Adrenal gland (tissue), 12 donors: ENCODE data around the gene GRK6. TPM values are rescaled to one million over a fixed set of nuclear protein-coding genes. Genes with fewer than 3 reads are reported as not detected.
A peak's percentile ranks its signal among the peaks of the same experiment; 100 is the strongest.

Experiments
- DNase-seq, 7 donors: peaks; one replicate each; pipeline ENCODE4 v3.0.0-alpha.2; 2019 to 2020
- H3K27ac ChIP-seq, 5 donors: fragments of 200-600 bp; sonication (generic) in 4 of 5; 1 replicate in 3 of 5; 2 replicates in 2 of 5; pipeline versions ENCODE4 v1.5.1 to v1.8.0; 2016 to 2020; ENCODE audit warnings: mild to moderate bottlenecking in 1 of 5
- H3K27me3 ChIP-seq: fragments of 200-600 bp; 2 replicates; pipeline ENCODE4 v1.8.0; 2021
- H3K36me3 ChIP-seq, 2 donors: fragments of 200-600 bp; replicated peaks in 1 of 2; 1 replicate in 1 of 2; 2 replicates in 1 of 2; pipeline versions ENCODE4 v1.5.1 to v1.8.0; 2018 to 2022
- H3K4me1 ChIP-seq, 2 donors: fragments of 200-600 bp; replicated peaks in 1 of 2; 1 replicate in 1 of 2; 2 replicates in 1 of 2; pipeline versions ENCODE4 v1.5.1 to v1.8.0; 2018 to 2021
- H3K4me3 ChIP-seq, 4 donors: fragments of 200-600 bp; sonication (generic) in 3 of 4; one replicate each; pipeline ENCODE4 v1.5.1; 2016 to 2018
- H3K9me3 ChIP-seq, 3 donors: fragments of 200-600 bp; sonication (generic) in 1 of 3; replicated peaks in 1 of 3; 1 replicate in 2 of 3; 2 replicates in 1 of 3; pipeline versions ENCODE4 v1.5.1 to v1.8.0; 2016 to 2021
- CTCF ChIP-seq, 6 experiments: fragments of 450-650 bp in 4 of 6; fragments of 200-600 bp in 2 of 6; sonication (generic) in 1 of 6; IDR thresholded peaks; 1 replicate in 5 of 6; 2 replicates in 1 of 6; pipeline versions ENCODE4 v1.5.1 to v1.8.0; 2016 to 2021; ENCODE audit warnings: antibody characterized with exemption in 6 of 6, mild to moderate bottlenecking in 2 of 6, moderate library complexity in 1 of 6
- POLR2A ChIP-seq, 2 donors: fragments of 450-650 bp; IDR thresholded peaks; one replicate each; pipeline ENCODE4 v1.6.1; 2017; ENCODE audit warnings: antibody characterized with exemption in 2 of 2, mild to moderate bottlenecking in 2 of 2, moderate library complexity in 1 of 2
- WGBS, 4 donors: extraction: QIAGEN DNeasy Blood & Tissue Kit in 2 of 4; methylation state at CpG; one replicate each; pipeline versions ENCODE4 v1.1.5 to v1.1.7; 2013 to 2017; 5-methylcytosine and 5-hydroxymethylcytosine counted together
- intact Hi-C, 2 donors: fragments of 100-400 bp; cut with DNase I; formaldehyde crosslinking; loops; one replicate each; pipeline versions ENCODE4 v1.14.1 to v1.15.0; 2022 to 2023
- polyA plus RNA-seq, 3 donors: library from polyadenylated mRNA; stranded (reverse); fragments of 200-250 nt in 2 of 3; fragments of 350-450 nt in 1 of 3; fragmentation: Illumina TruSeq in 1 of 3; extraction: RNeasy Lipid Tissue Mini Kit (QIAGEN cat#74804) in 1 of 3; gene quantifications; one replicate each; pipeline ENCODE4 v1.2.3, GENCODE V29; 2013 to 2014
- total RNA-seq, 9 donors: library from RNA; depleted of rRNA in 4 of 9; stranded (reverse); fragments of >200 nt in 4 of 9; fragments of 120-200 nt in 1 of 9; fragmentation: NEBNext Ultra II Directional in 1 of 9; extraction: Animal tissue kit (Norgen Biotek cat#: 25700) in 1 of 9; gene quantifications; one replicate each; pipeline versions ENCODE4 v1.1.0 to v1.2.4, GENCODE V29; 2013 to 2023
- donor health status: healthy with polysubstance abuse.
- donor health status: Bipolar disorder and iron deficiency.
- donor health status: DM: yes; HTN: yes; CAD: no.
- donor health status: DM: no; HTN: no; CAD: no.
- donor health status: DM: no; HTN: no; CAD: no.
- donor health status: DM: yes; HTN: yes; CAD: no.

The GRK6 gene
- total and polyA plus RNA-seq, 12 donors = 3.5 to 31.9 (median 21.7) TPM

- WGBS, 4 donors = 73 to 79% (median 76%) methylated on average over 6 of the region's 6 CpGs
- H3K4me3 ChIP-seq = no peak overlapping the region
- no peak for DNase-seq
- TF ChIP-seq CTCF (IDR thresholded peaks at IDR 0.05) = no peak
- no peak for TF ChIP-seq POLR2A (IDR thresholded peaks at IDR 0.05)
- intact Hi-C loops = no loop called here
- no peak overlapping the region for H3K27ac ChIP-seq
- no peaks in the 10 kb centered on the region for H3K9me3 ChIP-seq
- peaks cover 4 to 6% of the 10 kb centered on the region in 2 donors for H3K4me1 ChIP-seq
- no peaks in the 10 kb centered on the region for H3K36me3 ChIP-seq
- H3K27me3 ChIP-seq = no peaks in the 10 kb centered on the region
Measured at GRCh38 chr5:177421062-177421798, 5.2 kb upstream of the GRK6 start.

- Histone ChIP-seq H3K9me3 (no peaks in the 10 kb centered on the region), H3K27me3 (no peaks in the 10 kb centered on the region), H3K4me1 (peaks cover 12 to 25% of the 10 kb centered on the region in 2 donors), H3K27ac (no peak overlapping the region), H3K4me3 (no peak overlapping the region), H3K36me3 (no peaks in the 10 kb centered on the region)
- DNase-seq = no peak
- TF ChIP-seq POLR2A (IDR thresholded peaks at IDR 0.05) (no peak), CTCF (IDR thresholded peaks at IDR 0.05) (no peak)
- WGBS, 4 donors = 70 to 89% (median 81%) methylated on average over 2 of the region's 2 CpGs
- intact Hi-C loops = no loop called here
Measured at GRCh38 chr5:177423671-177424070, 2.8 kb upstream of the GRK6 start.

GRCh38 chr5:177425196-177425800 is 1.2 kb upstream of the GRK6 start:
- peak overlapping the region in 2 of 4 donors; percentile 35 to 52 for H3K4me3 ChIP-seq
- no peaks in the 10 kb centered on the region for H3K9me3 ChIP-seq
- DNase-seq = peak in 2 of 7 donors; percentile 20 to 51
- TF ChIP-seq CTCF (IDR thresholded peaks at IDR 0.05) = no peak
- WGBS, 4 donors = 49 to 54% (median 51%) methylated on average over 12 to 13 of the region's 13 CpGs
- intact Hi-C loops = no loop called here
- no peaks in the 10 kb centered on the region for H3K27me3 ChIP-seq
- H3K4me1 ChIP-seq = peaks cover 12 to 27% of the 10 kb centered on the region in 2 donors
- peak overlapping the region; percentile 66 to 93 (median 92) for H3K27ac ChIP-seq
- H3K36me3 ChIP-seq = no peaks in the 10 kb centered on the region

- peak; percentile 100 for DNase-seq
- peaks cover 12 to 32% of the 10 kb centered on the region in 2 donors for H3K4me1 ChIP-seq
- H3K27me3 ChIP-seq = no peaks in the 10 kb centered on the region
- TF ChIP-seq POLR2A (IDR thresholded peaks at IDR 0.05) (peak; percentile 60 to 66), CTCF (IDR thresholded peaks at IDR 0.05) (no peak)
- intact Hi-C loops = no loop called here
- H3K4me3 ChIP-seq = peak overlapping the region in 2 of 4 donors; percentile 35 to 52
- WGBS, 4 donors = 0 to 1% (median 0%) methylated on average over 18 to 52 of the region's 52 CpGs
- H3K27ac ChIP-seq = peak overlapping the region; percentile 66 to 93 (median 92)
- no peaks in the 10 kb centered on the region for H3K9me3 ChIP-seq
- no peaks in the 10 kb centered on the region for H3K36me3 ChIP-seq
Measured at GRCh38 chr5:177425801-177426565, 493 bp upstream of the GRK6 start.
